H1 (cell line): ENCODE data around the gene LIMK2. TPM values are rescaled to one million over a fixed set of nuclear protein-coding genes. Genes with fewer than 3 reads are reported as not detected.

ENCODE experiments used
- polyA plus RNA-seq, 7 experiments: library from polyadenylated mRNA; depleted of rRNA in 3 of 7; stranded (reverse) in 5 of 7; unstranded in 2 of 7; fragments of >200 nt in 5 of 7; fragments of 200-250 nt in 2 of 7; gene quantifications; 1 replicate in 5 of 7; 2 replicates in 1 of 7; 4 replicates in 1 of 7; pipeline versions ENCODE4 v1.2.1 to v1.2.3, GENCODE V29; 2011 to 2013; ENCODE audit warnings: missing spikeins in 2 of 7, mixed read lengths in 2 of 7
- small RNA-seq: library from polyadenylated mRNA; stranded (forward); fragments of <200 nt; extraction: miRNeasy Mini kit (QIAGEN cat#:217004); gene quantifications from one replicate; pipeline ENCODE3, GENCODE V24; 2013; ENCODE audit not compliant: insufficient read depth
- total RNA-seq: library from RNA; stranded (reverse); fragmentation: NEBNext Ultra II Directional; extraction: Animal tissue kit (Norgen Biotek cat#: 25700); gene quantifications from 2 replicates; pipeline ENCODE4 v1.2.1, GENCODE V29; 2021

The LIMK2 gene
- total and polyA plus RNA-seq, 2 of the 8 experiments (the other 6 are each of a cell fraction or from before 2014, with no cell fraction given), result 13.2 to 37.6 TPM

Small RNA genes within 50 kb of the gene (small RNA-seq; reads per million reads assigned to genes)
- gene RF00019 (not detected), gene RNA5SP496 (not detected), gene RNU6-1128P (not detected)

Other genes with a start within 250 kb of the LIMK2 start
- gene MORC2, start 243.5 kb upstream of the LIMK2 start, total RNA-seq, result 68.0 and 72.5 TPM in 2 replicates
- 15.4 and 17.0 TPM in 2 replicates for gene MORC2, start 243.5 kb upstream of the LIMK2 start, polyA plus RNA-seq (2011; rRNA removed)
- 106 and 119 TPM in 2 replicates for gene TUG1, start 243.0 kb upstream of the LIMK2 start, total RNA-seq
- gene TUG1, start 243.0 kb upstream of the LIMK2 start, polyA plus RNA-seq (2011; rRNA removed), result 86.0 and 129 TPM in 2 replicates
- gene SMTN, start 131.0 kb upstream of the LIMK2 start, total RNA-seq, result 20.8 and 26.5 TPM in 2 replicates
- 12.3 and 27.6 TPM in 2 replicates for gene SMTN, start 131.0 kb upstream of the LIMK2 start, polyA plus RNA-seq (2011; rRNA removed)
- 21.8 and 22.7 TPM in 2 replicates for gene SELENOM, start 104.7 kb upstream of the LIMK2 start, total RNA-seq
- 40.0 and 57.2 TPM in 2 replicates for gene SELENOM, start 104.7 kb upstream of the LIMK2 start, polyA plus RNA-seq (2011; rRNA removed)
- 6.0 and 6.4 TPM in 2 replicates for gene INPP5J, start 89.3 kb upstream of the LIMK2 start, total RNA-seq
- 5.4 and 9.1 TPM in 2 replicates for gene INPP5J, start 89.3 kb upstream of the LIMK2 start, polyA plus RNA-seq (2011; rRNA removed)
- 25.9 and 26.8 TPM in 2 replicates for gene PLA2G3, start 71.8 kb upstream of the LIMK2 start, total RNA-seq
- gene PLA2G3, start 71.8 kb upstream of the LIMK2 start, polyA plus RNA-seq (2011; rRNA removed), result 18.1 and 19.3 TPM in 2 replicates
- 18.0 and 18.4 TPM in 2 replicates for gene RNF185, start 52.1 kb upstream of the LIMK2 start, total RNA-seq
- gene RNF185, start 52.1 kb upstream of the LIMK2 start, polyA plus RNA-seq (2011; rRNA removed), result 19.4 and 19.9 TPM in 2 replicates
- 1.3 and 1.5 TPM in 2 replicates for gene PIK3IP1, start 80.2 kb downstream of the LIMK2 start, total RNA-seq
- gene PIK3IP1, start 80.2 kb downstream of the LIMK2 start, polyA plus RNA-seq (2011; rRNA removed), result 0.66 and 1.00 TPM in 2 replicates
- gene PATZ1, start 134.0 kb downstream of the LIMK2 start, total RNA-seq, result 70.8 and 70.9 TPM in 2 replicates
- gene PATZ1, start 134.0 kb downstream of the LIMK2 start, polyA plus RNA-seq (2011; rRNA removed), result 62.1 and 77.5 TPM in 2 replicates
- 70.8 and 81.9 TPM in 2 replicates for gene DRG1, start 187.3 kb downstream of the LIMK2 start, total RNA-seq
- gene DRG1, start 187.3 kb downstream of the LIMK2 start, polyA plus RNA-seq (2011; rRNA removed), result 27.2 and 45.3 TPM in 2 replicates